Renal cortical epithelial cell (primary cell): ENCODE measurements around the gene LYPD5. TPM values are rescaled to one million over a fixed set of nuclear protein-coding genes. Genes with fewer than 3 reads are reported as not detected.

Experiments used
- DNase-seq: peaks from one replicate; pipeline ENCODE4 v3.0.0-alpha.2; 2011; ENCODE audit warnings: low read depth
- total RNA-seq: library from RNA; depleted of rRNA; stranded (reverse); fragments of >200 nt; gene quantifications from 2 replicates; pipeline ENCODE4 v1.2.3, GENCODE V29; 2014

Gene LYPD5
- total RNA-seq, 1 donor from 2014 or later = 0.35 TPM

- DNase-seq = no peak
Observed at GRCh38 chr19:43752287-43752875, 49.9 kb downstream of the LYPD5 start.

- DNase-seq = no peak
Observed at GRCh38 chr19:43751466-43752220, 50.6 kb downstream of the LYPD5 start.

- DNase-seq = no peak
Observed at GRCh38 chr19:43749898-43750297, 52.3 kb downstream of the LYPD5 start.

- no peak for DNase-seq
Observed at GRCh38 chr19:43749152-43749551, 53.1 kb downstream of the LYPD5 start.

- no peak for DNase-seq
Observed at GRCh38 chr19:43748685-43749084, 53.6 kb downstream of the LYPD5 start.

- no peak for DNase-seq
Observed at GRCh38 chr19:43748205-43748594, 54.0 kb downstream of the LYPD5 start.

- DNase-seq = no peak
Observed at GRCh38 chr19:43747557-43748204, 54.6 kb downstream of the LYPD5 start.

Other genes with a start within 250 kb of the LYPD5 start
- 15.6 and 16.7 TPM in 2 replicates for gene XRCC1, start 226.9 kb downstream of the LYPD5 start, total RNA-seq
- 0.52 and 2.2 TPM in 2 replicates for gene PINLYP, start 226.6 kb downstream of the LYPD5 start, total RNA-seq
- gene IRGQ, start 206.3 kb downstream of the LYPD5 start, total RNA-seq = 41.7 and 64.6 TPM in 2 replicates
- gene ZNF576, start 205.9 kb downstream of the LYPD5 start, total RNA-seq = 10.1 and 12.3 TPM in 2 replicates
- gene SRRM5, start 190.4 kb downstream of the LYPD5 start, total RNA-seq = 0.05 TPM in 1 of 2 replicates, not detected in the other
- 30.1 and 34.6 TPM in 2 replicates for gene ZNF428, start 182.8 kb downstream of the LYPD5 start, total RNA-seq
- 6.6 and 36.4 TPM in 2 replicates for gene CADM4, start 162.6 kb downstream of the LYPD5 start, total RNA-seq
- 21.0 and 180 TPM in 2 replicates for gene PLAUR, start 132.3 kb downstream of the LYPD5 start, total RNA-seq
- gene IRGC, start 86.4 kb downstream of the LYPD5 start, total RNA-seq = not detected in 2 replicates
- gene SMG9, start 47.5 kb downstream of the LYPD5 start, total RNA-seq = 3.8 and 9.9 TPM in 2 replicates
- 0.85 and 8.5 TPM in 2 replicates for gene KCNN4, start 21.5 kb downstream of the LYPD5 start, total RNA-seq
- 5.4 and 20.7 TPM in 2 replicates for gene ZNF283, start 24.9 kb upstream of the LYPD5 start, total RNA-seq
- 2.6 and 6.0 TPM in 2 replicates for gene ZNF404, start 81.5 kb upstream of the LYPD5 start, total RNA-seq
- gene ZNF45, start 132.8 kb upstream of the LYPD5 start, total RNA-seq = 12.3 and 24.2 TPM in 2 replicates
- gene ZNF221, start 148.8 kb upstream of the LYPD5 start, total RNA-seq = 4.0 and 13.7 TPM in 2 replicates
- gene ZNF155, start 181.7 kb upstream of the LYPD5 start, total RNA-seq = 7.6 and 11.9 TPM in 2 replicates
- 3.3 and 5.0 TPM in 2 replicates for gene ZNF230, start 200.5 kb upstream of the LYPD5 start, total RNA-seq
- gene ZNF222, start 222.9 kb upstream of the LYPD5 start, total RNA-seq = 4.5 and 5.9 TPM in 2 replicates
- gene ZNF223, start 249.6 kb upstream of the LYPD5 start, total RNA-seq = 8.5 and 9.4 TPM in 2 replicates